GM19025 (cell line): ENCODE data around the gene ACER2.
"Not testable (repeated sequence)": the region's sequence is repeated elsewhere in the genome, so short reads cannot be mapped to it uniquely, and the experiment has no call there.

Source experiments
- ATAC-seq: cut with Tn5 transposase; IDR thresholded peaks from one replicate; pipeline ENCODE4 v1.9.1; 2021; ENCODE audit warnings: mild to moderate bottlenecking, low read depth, moderate library complexity; ENCODE audit not compliant: unreplicated experiment

The ACER2 gene

GRCh38 chr9:19408693-19409400 is at the start of gene ACER2:
TSS of gene ACER2 (plus strand) at chr9:19409009. CDS start at chr9:19409085, 76 bp downstream.
- peak; percentile 95 for ATAC-seq

GRCh38 chr9:19369107-19369506 is 39.7 kb upstream of the ACER2 start:
- no peak for ATAC-seq

- no peak for ATAC-seq
Measured at GRCh38 chr9:19371942-19372341, 36.9 kb upstream of the ACER2 start.

GRCh38 chr9:19372567-19372966 is 36.2 kb upstream of the ACER2 start:
- no peak for ATAC-seq

GRCh38 chr9:19373527-19373926 is 35.3 kb upstream of the ACER2 start:
- ATAC-seq, result no peak

DNA sequence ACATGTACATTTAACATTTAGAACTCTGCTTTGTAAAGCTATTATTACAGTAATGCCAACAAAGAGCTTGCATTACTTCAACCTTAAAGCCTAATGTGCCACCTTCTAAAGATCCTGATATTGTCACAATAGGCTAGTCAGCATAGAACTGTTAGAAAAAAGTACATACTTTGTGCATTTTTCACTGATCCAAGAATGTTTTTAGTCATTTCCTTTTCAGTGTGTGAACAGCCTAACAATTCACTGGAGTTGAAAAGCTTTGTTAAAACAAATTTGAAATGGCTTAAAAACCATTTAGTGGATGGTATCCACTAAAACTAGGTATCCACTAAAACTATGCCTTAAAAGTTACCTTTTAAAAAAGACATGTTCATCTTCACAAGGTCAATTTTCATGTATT is 33.3 kb upstream of the ACER2 start:
- ATAC-seq, result no peak

DNA sequence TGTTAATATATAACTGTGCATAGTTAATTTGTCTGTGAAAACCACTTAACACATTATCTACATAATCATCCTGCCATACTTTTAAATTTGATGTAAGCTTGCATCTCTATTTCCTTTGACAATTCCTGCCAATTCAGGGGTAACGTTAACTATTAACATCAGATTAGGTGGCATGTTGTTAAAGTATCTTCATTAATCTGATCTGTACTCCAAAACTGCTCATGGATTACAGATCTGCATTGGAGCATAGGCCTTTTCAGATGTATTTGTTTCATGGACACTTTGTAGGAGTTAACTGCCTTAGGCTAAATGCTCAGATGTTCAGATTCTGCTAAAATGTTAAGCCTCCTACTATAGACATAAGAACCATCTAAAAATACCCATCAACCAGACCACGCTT is 31.9 kb upstream of the ACER2 start:
- no peak for ATAC-seq

- no peak for ATAC-seq
Measured at GRCh38 chr9:19378164-19378563, 30.6 kb upstream of the ACER2 start.

DNA sequence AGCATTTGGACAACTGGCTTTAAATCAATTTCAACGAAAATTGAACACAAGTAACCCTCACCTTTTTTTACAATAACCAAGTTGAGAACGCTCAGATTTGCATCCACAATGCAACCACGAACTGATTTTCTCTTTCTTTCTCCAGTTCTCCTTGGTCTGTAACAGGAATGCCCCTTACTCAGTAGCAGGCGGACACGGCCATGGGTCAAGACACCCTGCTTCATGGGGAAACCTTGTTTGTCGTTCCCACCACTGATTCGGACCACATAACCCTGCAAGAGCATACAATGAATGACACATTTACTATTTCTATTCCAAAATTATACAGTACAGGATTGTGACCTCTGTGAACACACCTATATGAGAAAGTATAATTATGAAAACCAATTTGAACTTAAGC is 30.2 kb upstream of the ACER2 start:
- no peak for ATAC-seq

DNA sequence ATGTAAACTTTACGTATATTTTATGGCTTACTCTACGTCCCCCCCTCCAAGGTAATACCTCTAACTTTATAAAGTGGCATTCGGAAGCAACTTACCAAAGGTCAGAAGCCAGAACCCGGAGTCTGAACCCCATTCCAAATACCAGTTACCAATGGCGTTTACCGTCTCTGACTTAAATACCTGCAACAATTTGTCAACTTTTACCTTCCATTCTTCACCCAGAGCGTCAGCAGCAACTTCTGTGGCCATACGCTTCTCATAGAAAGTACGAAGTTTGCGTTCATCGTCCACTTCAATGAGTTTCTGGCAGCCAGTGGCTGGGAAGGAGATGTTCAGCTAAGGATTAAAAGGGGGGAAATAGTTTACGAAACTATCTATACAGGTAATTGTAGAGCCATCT is 29.5 kb upstream of the ACER2 start:
- ATAC-seq, result no peak

- ATAC-seq, result peak; percentile 38
Measured at GRCh38 chr9:19379697-19380046, 29.1 kb upstream of the ACER2 start.

- no peak for ATAC-seq
Measured at GRCh38 chr9:19380826-19381075, 28.1 kb upstream of the ACER2 start.

DNA sequence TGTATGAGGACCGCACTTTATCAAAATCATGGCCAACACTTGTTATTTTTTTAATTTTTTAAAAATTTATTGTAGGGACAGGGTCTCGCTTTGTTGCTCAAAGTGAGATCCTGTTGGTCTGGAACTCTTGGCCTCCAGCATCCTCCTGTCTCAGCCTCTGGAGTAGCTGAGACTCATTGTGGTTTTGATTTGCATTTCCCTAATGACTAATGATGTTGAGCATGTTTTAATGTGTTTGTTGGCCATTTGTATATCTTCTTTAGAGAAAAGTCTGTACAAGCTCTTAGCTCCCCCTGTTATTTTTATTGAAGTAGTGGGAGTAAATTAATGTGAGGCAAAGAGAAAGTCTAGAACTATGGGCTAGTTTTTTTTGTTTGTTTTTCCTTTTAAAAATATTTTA is 27.2 kb upstream of the ACER2 start:
- no peak for ATAC-seq

GRCh38 chr9:19385212-19385611 is 23.6 kb upstream of the ACER2 start:
- ATAC-seq, result not testable (repeated sequence)

DNA sequence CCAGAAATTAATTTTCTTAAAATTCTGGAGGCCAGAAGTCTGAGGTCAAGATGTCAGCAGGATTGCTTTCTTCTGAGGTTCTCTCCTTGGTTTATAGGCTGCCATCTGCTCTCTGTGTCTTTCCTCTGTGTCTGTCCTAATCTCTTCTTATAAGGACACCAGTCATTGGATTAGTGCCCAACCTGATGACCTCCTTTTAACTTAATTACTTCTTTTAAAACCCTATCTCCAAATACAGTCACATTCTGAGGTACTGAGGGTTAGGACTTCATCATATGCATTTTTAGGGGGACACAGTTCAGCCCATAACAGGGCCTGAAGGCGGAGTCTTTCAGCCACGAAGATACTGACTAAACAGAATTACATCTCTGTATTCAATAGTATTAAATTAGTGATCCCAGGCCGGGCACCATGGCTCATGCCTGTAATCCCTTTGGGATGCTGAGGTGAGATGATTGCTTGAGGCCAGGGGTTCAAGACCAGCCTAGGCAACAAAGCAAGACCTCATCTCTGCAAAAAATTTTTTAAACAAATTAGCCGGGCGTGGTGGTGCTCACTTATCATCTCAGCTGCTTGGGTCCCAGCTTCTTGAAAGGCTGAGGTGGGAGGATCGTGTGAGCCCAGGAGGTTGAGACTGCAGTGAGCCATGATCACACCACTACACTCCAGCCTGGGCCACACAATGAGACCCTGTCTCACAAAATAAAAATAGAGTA is 22.9 kb upstream of the ACER2 start:
- ATAC-seq, result no peak

- ATAC-seq, result no peak
Measured at GRCh38 chr9:19386502-19387044, 22.2 kb upstream of the ACER2 start.

DNA sequence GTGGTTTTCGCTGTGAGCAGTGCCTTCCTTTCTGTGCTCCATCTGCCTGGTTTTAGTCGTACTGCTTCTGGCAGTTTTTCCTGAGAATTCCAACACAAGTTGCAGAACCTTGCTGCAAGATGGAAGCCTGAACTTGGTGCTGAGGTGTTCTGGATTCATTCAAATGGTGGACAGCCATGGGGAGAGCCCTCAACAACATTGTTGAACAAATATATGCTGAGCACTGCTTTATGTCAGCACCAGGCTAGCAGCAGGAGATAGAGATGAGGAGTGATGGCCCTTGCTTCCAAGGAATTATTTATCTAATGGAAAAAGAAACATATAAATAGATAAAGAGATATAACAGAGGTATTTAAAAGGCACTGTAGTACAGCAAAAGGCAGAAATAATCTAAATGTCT is 21.5 kb upstream of the ACER2 start:
- no peak for ATAC-seq

DNA sequence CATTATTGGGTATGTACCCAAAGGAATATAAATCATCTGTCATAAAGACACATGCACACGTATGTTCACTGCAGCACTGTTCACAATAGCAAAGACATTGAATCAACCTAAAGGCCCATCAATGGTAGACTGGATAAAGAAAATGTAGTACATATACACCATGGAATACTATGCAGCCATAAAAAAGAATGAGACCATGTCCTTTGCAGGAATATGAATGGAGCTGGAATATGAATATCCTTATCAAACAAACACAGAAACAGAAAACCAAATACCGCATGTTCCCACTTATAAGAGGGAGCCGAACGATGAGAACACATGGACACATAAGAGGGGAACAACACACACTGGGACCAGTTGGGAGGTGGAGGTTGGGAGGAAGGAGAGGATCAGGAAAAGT is 19.3 kb upstream of the ACER2 start:
- not testable (repeated sequence) for ATAC-seq

GRCh38 chr9:19397845-19398244 is 11.0 kb upstream of the ACER2 start:
- no peak for ATAC-seq

DNA sequence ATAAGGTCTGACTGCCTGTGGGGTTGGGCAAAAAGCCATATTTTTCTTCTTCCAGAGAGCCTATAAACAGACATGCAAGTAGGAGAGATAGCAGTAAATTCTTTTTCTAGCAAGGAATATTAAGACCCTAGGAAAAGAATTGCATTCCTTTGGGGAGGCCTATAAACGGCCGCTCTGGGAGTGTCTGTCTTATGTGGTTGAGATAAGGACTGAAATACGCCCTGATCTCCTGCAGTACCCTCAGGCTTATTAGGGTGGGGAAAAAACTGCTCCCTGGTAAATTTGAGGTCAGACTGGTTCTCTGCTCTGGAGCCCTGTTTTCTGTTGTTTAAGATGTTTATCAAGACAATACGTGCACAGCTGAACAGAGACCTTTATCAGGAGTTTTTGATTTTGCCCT is 5.6 kb upstream of the ACER2 start:
- ATAC-seq, result not testable (repeated sequence)

DNA sequence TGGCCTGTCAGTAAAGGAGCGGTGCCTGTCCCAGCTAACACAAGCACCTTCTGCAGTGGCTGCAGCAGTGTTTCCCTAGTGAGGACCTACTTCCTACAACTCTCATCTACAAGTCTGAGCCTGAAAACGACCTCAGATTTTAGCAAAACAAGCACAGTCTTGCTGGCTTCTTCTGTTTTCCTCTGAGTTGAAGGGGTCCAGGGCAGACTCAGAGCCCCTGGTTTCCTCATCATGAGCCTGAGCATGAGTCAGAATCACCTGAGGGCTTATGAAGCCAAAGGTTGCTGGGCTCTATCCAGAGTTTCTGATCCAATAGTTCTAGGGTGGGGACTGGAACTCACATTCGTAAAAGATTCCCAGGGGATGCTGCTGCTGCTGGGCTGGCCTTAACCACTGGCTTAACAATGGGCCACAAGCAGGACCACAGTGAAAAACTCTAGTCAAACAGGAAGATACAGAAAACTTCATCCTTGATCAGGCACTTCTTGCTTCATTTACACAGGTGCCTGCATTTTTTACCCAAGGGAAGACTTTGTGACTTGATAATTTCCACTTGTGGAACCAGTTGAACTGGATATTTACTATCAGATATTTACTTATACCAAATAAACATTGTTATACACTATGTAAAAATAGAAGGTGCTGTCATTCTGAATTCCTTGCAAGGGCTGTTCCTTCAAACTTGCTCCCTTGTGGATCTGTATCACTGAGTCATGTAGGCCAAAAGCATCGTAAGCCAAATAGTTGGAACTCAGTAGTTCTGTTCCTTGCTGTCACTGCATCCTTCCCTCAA is 4.3 kb upstream of the ACER2 start:
- ATAC-seq, result no peak
